Measurements from ENCODE around the gene L3MBTL4. TPM values are rescaled to one million over a fixed set of nuclear protein-coding genes. Genes with fewer than 3 reads are reported as not detected.

The L3MBTL4 gene
- total RNA-seq, 1 experiment from 2014 or later: not detected

GRCh38 chr18:5998907-5999306 is 415.8 kb downstream of the L3MBTL4 start:
- Histone ChIP-seq H3K4me2 (ENCODE audit: low read length) (no peak overlapping the region), H3K27me3 (ENCODE audit: insufficient read depth, low read length) (no peaks in the 10 kb centered on the region), H3K9me3 (ENCODE audit: control insufficient read depth in 1 of 2, insufficient read depth in 1 of 2, low read depth in 1 of 2, low read length in 2 of 2) (peaks cover 13 to 34% of the 10 kb centered on the region in 2 experiments; a peak in 2 of 4 replicates), H2AFZ (ENCODE audit: low read depth, low read length, poor library complexity, severe bottlenecking) (no peak overlapping the region), H3K4me1 (ENCODE audit: control insufficient read depth in 1 of 2, insufficient read depth in 2 of 2, low read length in 2 of 2) (no peaks in the 10 kb centered on the region), H4K20me1 (ENCODE audit: insufficient read depth) (no peaks in the 10 kb centered on the region), H3K27ac (ENCODE audit: low read depth, low read length) (no peak overlapping the region), H3K79me2 (ENCODE audit: insufficient read depth, low read length) (no peaks in the 10 kb centered on the region), H3K4me3 (replicated peaks in 1 of 2; ENCODE audit: low read depth in 1 of 2, low read length in 2 of 2) (no peak overlapping the region), H3K36me3 (ENCODE audit: control insufficient read depth in 1 of 2, insufficient read depth in 2 of 2, low read length in 2 of 2) (no peaks in the 10 kb centered on the region), H3K9ac (ENCODE audit: low read length) (no peak overlapping the region), H3K9me2 (ENCODE audit: insufficient read depth) (no peaks in the 10 kb centered on the region)
- ChIA-PET CTCF (no interaction called here), RAD21 (ENCODE audit: low non-redundant PET in 1 of 2, low total read pairs in 2 of 2, uncharacterized antibody in 2 of 2, unreplicated experiment in 2 of 2) (no interaction called here), POLR2A (no interaction called here)
- intact Hi-C loops (cut with micrococcal nuclease): no loop called here
- DNase-seq (ENCODE audit: low read depth, low spot score) (no peak), ATAC-seq (no peak)
- TF ChIP-seq SRF (IDR thresholded peaks at IDR 0.05; ENCODE audit: low read depth): no peak
- TF ChIP-seq SP1 (IDR thresholded peaks at IDR 0.05; ENCODE audit: low read depth): no peak
- TF ChIP-seq POLR2AphosphoS5 (IDR thresholded peaks at IDR 0.05; ENCODE audit: low read depth, low read length): no peak
- TF ChIP-seq REST (IDR thresholded peaks at IDR 0.05; ENCODE audit: low read depth): no peak
- TF ChIP-seq TCF7L2 (IDR thresholded peaks at IDR 0.05; ENCODE audit: borderline replicate concordance, extremely low read depth, insufficient read depth, insufficient read length): no peak
- TF ChIP-seq EZH2 (IDR thresholded peaks at IDR 0.05): no peak
- TF ChIP-seq ZNF274 (IDR thresholded peaks at IDR 0.05; ENCODE audit: low read depth, low read length): no peak
- TF ChIP-seq ZBTB33 (IDR thresholded peaks at IDR 0.05; ENCODE audit: extremely low read depth, insufficient replicate concordance, low read length): no peak
- TF ChIP-seq CEBPB (IDR thresholded peaks at IDR 0.05; ENCODE audit: low read depth): no peak
- no peak for TF ChIP-seq RAD21 (IDR thresholded peaks at IDR 0.05; ENCODE audit: low read depth)
- TF ChIP-seq ZFX (IDR thresholded peaks at IDR 0.05): no peak
- no peak for TF ChIP-seq EZH2phosphoT487 (IDR thresholded peaks at IDR 0.05; ENCODE audit: borderline replicate concordance)
- no peak for TF ChIP-seq CTCF (IDR thresholded peaks at IDR 0.05 in 2 of 3, conservative IDR thresholded peaks at IDR 0.05 in 1 of 3; ENCODE audit: borderline replicate concordance in 1 of 3, insufficient read depth in 1 of 3, low read depth in 2 of 3, low read length in 2 of 3)
- TF ChIP-seq JUND (IDR thresholded peaks at IDR 0.05): no peak
- TF ChIP-seq EGR1 (IDR thresholded peaks at IDR 0.05; ENCODE audit: low read depth): no peak
- no TSS peak for BruUV-seq (replicated peaks)
